HepG2 (cell line): Measurements from ENCODE around the gene UBXN2A. TPM values are rescaled to one million over a fixed set of nuclear protein-coding genes. Genes with fewer than 3 reads are reported as not detected.

Source experiments
- ATAC-seq: fragments of 200-7000 bp; cut with Tn5 transposase; 3 replicates; pipeline ENCODE4 v1.9.1; 2020; ENCODE audit warnings: mild to moderate bottlenecking, moderate library complexity
- BruUV-seq: library from RNA; stranded (reverse); fragments of 400-500 nt; replicated peaks from 2 replicates; lab custom pipeline; 2021; lab: Mats Ljungman, UMichigan
- CTCF ChIA-PET: fragments of 300-600 bp; formaldehyde crosslinking; extraction: SDS; loops from one replicate; lab custom pipeline; 2021; ENCODE audit warnings: low total read pairs, inconsistent platforms, low intra/inter-chr PET ratio; lab: Yijun Ruan, JAX
- POLR2A ChIA-PET: fragments of 350-600 bp; sonication (Branson Sonifier 250); formaldehyde crosslinking; loops from one replicate; lab custom pipeline; 2020; ENCODE audit warnings: antibody characterized with exemption, inconsistent platforms; lab: Yijun Ruan, JAX
- DNase-seq: peaks from one replicate; pipeline ENCODE4 v3.0.0-alpha.2; 2015; ENCODE audit warnings: low spot score
- FAIRE-seq: peaks from 3 replicates; lab custom pipeline; 2011; peaks lifted over from hg19 to GRCh38; lab: Jason Lieb, UNC
- H2AFZ ChIP-seq: one replicate; pipeline ENCODE4 v1.6.1; 2011; ENCODE audit warnings: low read length, inconsistent platforms
- H3K27ac ChIP-seq: fragments of 300-600 bp; 3 replicates; pipeline ENCODE4 v1.8.0; 2011; ENCODE audit warnings: mixed run types, mild to moderate bottlenecking, mixed read lengths, low read length, inconsistent platforms; ENCODE audit not compliant: insufficient read depth; ENCODE audit errors: extremely low read length
- H3K27me3 ChIP-seq, 2 experiments: fragments of 200-600 bp in 1 of 2; 2 replicates in 1 of 2; 3 replicates in 1 of 2; pipeline versions ENCODE4 v1.6.0 to v1.8.0; 2011; ENCODE audit warnings: low read length in 2 of 2, mild to moderate bottlenecking in 2 of 2, moderate library complexity in 2 of 2, inconsistent platforms in 1 of 2; ENCODE audit not compliant: insufficient read depth in 2 of 2, control insufficient read depth in 1 of 2
- H3K36me3 ChIP-seq, 2 experiments: fragments of 200-600 bp in 1 of 2; replicated peaks in 1 of 2; 2 replicates in 1 of 2; 3 replicates in 1 of 2; pipeline versions ENCODE4 v1.5.1 to v1.8.0; 2011; ENCODE audit warnings: low read length in 2 of 2, inconsistent platforms in 1 of 2; ENCODE audit not compliant: insufficient read depth in 2 of 2, control insufficient read depth in 1 of 2
- H3K4me1 ChIP-seq: 2 replicates; pipeline ENCODE4 v1.5.1; 2012; ENCODE audit warnings: low read length, inconsistent platforms; ENCODE audit not compliant: insufficient read depth
- H3K4me2 ChIP-seq: 2 replicates; pipeline ENCODE4 v1.6.0; 2011; ENCODE audit warnings: low read depth, low read length, inconsistent platforms
- H3K4me3 ChIP-seq, 3 experiments: fragments of 200-600 bp in 1 of 3; sonication (generic), shearing (Covaris generic) in 1 of 3; replicated peaks in 1 of 3; 2 replicates each; pipeline ENCODE4 v1.5.1; 2011 to 2016; ENCODE audit warnings: low read length in 3 of 3, inconsistent platforms in 2 of 3, low read depth in 2 of 3, mild to moderate bottlenecking in 2 of 3, control low read depth in 1 of 3, mixed read lengths in 1 of 3; ENCODE audit not compliant: insufficient read depth in 1 of 3
- H3K79me2 ChIP-seq: one replicate; pipeline ENCODE4 v1.6.1; 2011; ENCODE audit warnings: low read length, inconsistent platforms; ENCODE audit not compliant: insufficient read depth
- H3K9ac ChIP-seq: 2 replicates; pipeline ENCODE4 v1.6.0; 2011; ENCODE audit warnings: mild to moderate bottlenecking, low read depth, low read length, inconsistent platforms; ENCODE audit not compliant: insufficient read depth
- H3K9me3 ChIP-seq: 2 replicates; pipeline ENCODE4 v1.5.1; 2012; ENCODE audit warnings: mild to moderate bottlenecking, low read length
- H4K20me1 ChIP-seq: 2 replicates; pipeline ENCODE4 v1.6.0; 2011; ENCODE audit warnings: inconsistent platforms, mild to moderate bottlenecking, low read length, moderate library complexity; ENCODE audit not compliant: insufficient read depth
- ARID3A ChIP-seq: IDR thresholded peaks from 2 replicates; pipeline ENCODE4 v1.6.1; 2012; ENCODE audit warnings: low read depth, low read length, improper control_type of control experiment
- ARNTL ChIP-seq: sonication (generic); formaldehyde crosslinking; IDR thresholded peaks from 2 replicates; pipeline ENCODE4 v1.4.0; 2020; ENCODE audit warnings: mild to moderate bottlenecking, missing genetic modification reagents
- IRF9 ChIP-seq: sonication (generic); formaldehyde crosslinking; IDR thresholded peaks from 2 replicates; pipeline ENCODE4 v1.8.0; 2022; ENCODE audit warnings: missing genetic modification reagents, mild to moderate bottlenecking, borderline replicate concordance
- NPAS2 ChIP-seq: sonication (generic); formaldehyde crosslinking; IDR thresholded peaks from 2 replicates; pipeline ENCODE4 v1.8.0; 2022; ENCODE audit warnings: mild to moderate bottlenecking, missing genetic modification reagents, borderline replicate concordance
- WGBS: methylation state at CpG from one replicate; pipeline ENCODE4 v1.1.6; 2017; ENCODE audit warnings: low lambda C conversion rate; 5-methylcytosine and 5-hydroxymethylcytosine counted together
- in situ Hi-C: cut with HindIII; loops from 2 replicates; pipeline ENCODE4 v1.10.0; 2017; ENCODE audit warnings: low pct_unique_long_range_greater_than_20kb; ENCODE audit not compliant: extremely low pct_ligation_motif_present
- intact Hi-C: fragments of 100-400 bp; cut with micrococcal nuclease; formaldehyde crosslinking; loops from one replicate; pipeline ENCODE4 v1.10.0; 2022; ENCODE audit not compliant: unreplicated experiment
- polyA plus RNA-seq, 8 experiments: library from polyadenylated mRNA; depleted of rRNA in 3 of 8; stranded (reverse) in 7 of 8; unstranded in 1 of 8; fragments of >200 nt; fragmentation: Illumina TruSeq in 4 of 8; extraction: Trizol in 4 of 8; gene quantifications; 2 replicates each; pipeline versions ENCODE4 v1.2.1 to v1.2.3, GENCODE V29; 2011 to 2016; ENCODE audit warnings: low read depth in 4 of 8, missing spikeins in 1 of 8, mixed read lengths in 1 of 8; ENCODE audit not compliant: insufficient read depth in 1 of 8
- total RNA-seq, 5 experiments: library from RNA; depleted of rRNA; stranded (reverse); fragments of >200 nt; fragmentation: Illumina TruSeq; extraction: Trizol; gene quantifications; 2 replicates each; pipeline ENCODE4 v1.2.3, GENCODE V29; 2016; ENCODE audit warnings: low read depth in 1 of 5
- TF ChIP-seq, protein P1 (sequence below): sonication (generic); formaldehyde crosslinking; IDR thresholded peaks from 2 replicates; pipeline ENCODE4 v1.5.1; 2020; ENCODE audit warnings: mild to moderate bottlenecking, moderate library complexity, missing genetic modification reagents
- TF ChIP-seq, protein P2 (sequence below): sonication (generic); formaldehyde crosslinking; IDR thresholded peaks from 2 replicates; pipeline ENCODE4 v1.5.0; 2020; ENCODE audit warnings: mild to moderate bottlenecking, missing genetic modification reagents, borderline replicate concordance

The UBXN2A gene
- total and polyA plus RNA-seq, 2 of the 13 experiments (the other 11 are each of a cell fraction or from before 2014, with no cell fraction given) = 8.3 to 20.9 TPM

- TF ChIP-seq, protein P1, sequence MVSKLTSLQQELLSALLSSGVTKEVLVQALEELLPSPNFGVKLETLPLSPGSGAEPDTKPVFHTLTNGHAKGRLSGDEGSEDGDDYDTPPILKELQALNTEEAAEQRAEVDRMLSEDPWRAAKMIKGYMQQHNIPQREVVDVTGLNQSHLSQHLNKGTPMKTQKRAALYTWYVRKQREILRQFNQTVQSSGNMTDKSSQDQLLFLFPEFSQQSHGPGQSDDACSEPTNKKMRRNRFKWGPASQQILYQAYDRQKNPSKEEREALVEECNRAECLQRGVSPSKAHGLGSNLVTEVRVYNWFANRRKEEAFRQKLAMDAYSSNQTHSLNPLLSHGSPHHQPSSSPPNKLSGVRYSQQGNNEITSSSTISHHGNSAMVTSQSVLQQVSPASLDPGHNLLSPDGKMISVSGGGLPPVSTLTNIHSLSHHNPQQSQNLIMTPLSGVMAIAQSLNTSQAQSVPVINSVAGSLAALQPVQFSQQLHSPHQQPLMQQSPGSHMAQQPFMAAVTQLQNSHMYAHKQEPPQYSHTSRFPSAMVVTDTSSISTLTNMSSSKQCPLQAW (CRISPR knock-in tag) = no peak
- TF ChIP-seq IRF9 (no peak), NPAS2 (CRISPR knock-in tag) (no peak), ARID3A (0 out of 2 replicates have a peak, but pooled peaks have one; percentile 32), ARNTL (CRISPR knock-in tag) (no peak)
Observed at GRCh38 chr2:23941644-23942043, 1.4 kb downstream of the UBXN2A start (continued).

DNA sequence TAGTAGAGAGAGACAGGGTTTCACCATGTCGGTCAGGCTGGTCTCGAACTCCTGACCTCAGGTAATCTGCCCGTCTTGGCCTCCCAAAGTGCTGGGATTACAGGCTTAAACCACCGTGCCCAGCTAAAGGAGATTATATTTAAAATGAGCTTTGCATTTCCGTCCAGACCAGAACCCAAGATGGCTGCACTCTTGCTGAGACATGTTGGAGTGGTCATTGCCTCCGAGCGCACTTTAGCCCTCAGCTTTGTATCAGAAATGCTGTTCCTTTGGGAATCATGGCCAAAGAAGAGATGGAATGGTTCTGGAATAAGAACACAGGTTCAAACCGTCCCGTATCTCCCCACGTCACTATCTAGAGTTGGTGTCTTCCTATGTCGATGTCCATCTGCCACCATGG is 3.4 kb downstream of the UBXN2A start:
- no TSS peak for BruUV-seq
- Histone ChIP-seq H4K20me1 (peaks cover 3% of the 10 kb centered on the region; the same call in 1 of the 2 replicates), H3K9me3 (no peaks in the 10 kb centered on the region), H3K4me1 (peaks cover 49% of the 10 kb centered on the region), H3K27me3 (peaks cover 0 to 3% of the 10 kb centered on the region in 2 experiments; a peak in 1 of 5 replicates), H2AFZ (no peak overlapping the region), H3K4me2 (0 out of 2 replicates have a peak overlapping the region, but pooled peaks have one; percentile 48), H3K9ac (no peak overlapping the region), H3K4me3 (no peak overlapping the region), H3K27ac (no peak overlapping the region), H3K36me3 (peaks cover 0 to 3% of the 10 kb centered on the region in 2 experiments; a peak in 1 of 5 replicates), H3K79me2 (peaks cover 68% of the 10 kb centered on the region)
- DNase-seq (no peak), FAIRE-seq (no peak), ATAC-seq (no peak)
- WGBS = 97% methylated on average over 11 of the region's 11 CpGs
- intact Hi-C loops (no loop called here), in situ Hi-C loops (no loop called here)
- POLR2A ChIA-PET = interaction anchor here (1.7 kb wide), 1 partner anchor 72 kb away, joined by 3 read pairs; no protein-coding TSS in a partner anchor
- CTCF ChIA-PET = no interaction called here
- TF ChIP-seq, protein P2, sequence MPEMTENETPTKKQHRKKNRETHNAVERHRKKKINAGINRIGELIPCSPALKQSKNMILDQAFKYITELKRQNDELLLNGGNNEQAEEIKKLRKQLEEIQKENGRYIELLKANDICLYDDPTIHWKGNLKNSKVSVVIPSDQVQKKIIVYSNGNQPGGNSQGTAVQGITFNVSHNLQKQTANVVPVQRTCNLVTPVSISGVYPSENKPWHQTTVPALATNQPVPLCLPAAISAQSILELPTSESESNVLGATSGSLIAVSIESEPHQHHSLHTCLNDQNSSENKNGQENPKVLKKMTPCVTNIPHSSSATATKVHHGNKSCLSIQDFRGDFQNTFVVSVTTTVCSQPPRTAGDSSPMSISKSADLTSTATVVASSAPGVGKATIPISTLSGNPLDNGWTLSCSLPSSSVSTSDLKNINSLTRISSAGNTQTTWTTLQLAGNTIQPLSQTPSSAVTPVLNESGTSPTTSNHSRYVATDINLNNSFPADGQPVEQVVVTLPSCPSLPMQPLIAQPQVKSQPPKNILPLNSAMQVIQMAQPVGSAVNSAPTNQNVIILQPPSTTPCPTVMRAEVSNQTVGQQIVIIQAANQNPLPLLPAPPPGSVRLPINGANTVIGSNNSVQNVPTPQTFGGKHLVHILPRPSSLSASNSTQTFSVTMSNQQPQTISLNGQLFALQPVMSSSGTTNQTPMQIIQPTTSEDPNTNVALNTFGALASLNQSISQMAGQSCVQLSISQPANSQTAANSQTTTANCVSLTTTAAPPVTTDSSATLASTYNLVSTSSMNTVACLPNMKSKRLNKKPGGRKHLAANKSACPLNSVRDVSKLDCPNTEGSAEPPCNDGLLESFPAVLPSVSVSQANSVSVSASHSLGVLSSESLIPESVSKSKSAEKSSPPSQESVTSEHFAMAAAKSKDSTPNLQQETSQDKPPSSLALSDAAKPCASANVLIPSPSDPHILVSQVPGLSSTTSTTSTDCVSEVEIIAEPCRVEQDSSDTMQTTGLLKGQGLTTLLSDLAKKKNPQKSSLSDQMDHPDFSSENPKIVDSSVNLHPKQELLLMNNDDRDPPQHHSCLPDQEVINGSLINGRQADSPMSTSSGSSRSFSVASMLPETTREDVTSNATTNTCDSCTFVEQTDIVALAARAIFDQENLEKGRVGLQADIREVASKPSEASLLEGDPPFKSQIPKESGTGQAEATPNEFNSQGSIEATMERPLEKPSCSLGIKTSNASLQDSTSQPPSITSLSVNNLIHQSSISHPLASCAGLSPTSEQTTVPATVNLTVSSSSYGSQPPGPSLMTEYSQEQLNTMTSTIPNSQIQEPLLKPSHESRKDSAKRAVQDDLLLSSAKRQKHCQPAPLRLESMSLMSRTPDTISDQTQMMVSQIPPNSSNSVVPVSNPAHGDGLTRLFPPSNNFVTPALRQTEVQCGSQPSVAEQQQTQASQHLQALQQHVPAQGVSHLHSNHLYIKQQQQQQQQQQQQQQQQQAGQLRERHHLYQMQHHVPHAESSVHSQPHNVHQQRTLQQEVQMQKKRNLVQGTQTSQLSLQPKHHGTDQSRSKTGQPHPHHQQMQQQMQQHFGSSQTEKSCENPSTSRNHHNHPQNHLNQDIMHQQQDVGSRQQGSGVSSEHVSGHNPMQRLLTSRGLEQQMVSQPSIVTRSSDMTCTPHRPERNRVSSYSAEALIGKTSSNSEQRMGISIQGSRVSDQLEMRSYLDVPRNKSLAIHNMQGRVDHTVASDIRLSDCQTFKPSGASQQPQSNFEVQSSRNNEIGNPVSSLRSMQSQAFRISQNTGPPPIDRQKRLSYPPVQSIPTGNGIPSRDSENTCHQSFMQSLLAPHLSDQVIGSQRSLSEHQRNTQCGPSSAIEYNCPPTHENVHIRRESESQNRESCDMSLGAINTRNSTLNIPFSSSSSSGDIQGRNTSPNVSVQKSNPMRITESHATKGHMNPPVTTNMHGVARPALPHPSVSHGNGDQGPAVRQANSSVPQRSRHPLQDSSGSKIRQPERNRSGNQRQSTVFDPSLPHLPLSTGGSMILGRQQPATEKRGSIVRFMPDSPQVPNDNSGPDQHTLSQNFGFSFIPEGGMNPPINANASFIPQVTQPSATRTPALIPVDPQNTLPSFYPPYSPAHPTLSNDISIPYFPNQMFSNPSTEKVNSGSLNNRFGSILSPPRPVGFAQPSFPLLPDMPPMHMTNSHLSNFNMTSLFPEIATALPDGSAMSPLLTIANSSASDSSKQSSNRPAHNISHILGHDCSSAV (CRISPR knock-in tag) = no peak
